GM10248 (cell line): Measurements from ENCODE around the gene SLC24A5.

Experiments used
- CTCF ChIA-PET: fragments of 300-600 bp; sonication (Branson Sonifier 250); formaldehyde crosslinking; extraction: SDS; loops from one replicate; lab custom pipeline; 2021; ENCODE audit warnings: antibody characterized with exemption; lab: Yijun Ruan, JAX
- POLR2A ChIA-PET: fragments of 350-650 bp; sonication (Branson Sonifier 250); formaldehyde crosslinking; extraction: SDS; loops from one replicate; lab custom pipeline; 2020; ENCODE audit warnings: antibody characterized with exemption; lab: Yijun Ruan, JAX
- DNase-seq: peaks from one replicate; pipeline ENCODE4 v3.0.0; 2012; ENCODE audit errors: extremely low spot score
- CTCF ChIP-seq: IDR thresholded peaks from 2 replicates; pipeline ENCODE4 v1.5.1; 2012; ENCODE audit warnings: mild to moderate bottlenecking, low read depth; ENCODE audit errors: extremely low read depth, missing control alignments, control extremely low read depth

Gene SLC24A5

DNA sequence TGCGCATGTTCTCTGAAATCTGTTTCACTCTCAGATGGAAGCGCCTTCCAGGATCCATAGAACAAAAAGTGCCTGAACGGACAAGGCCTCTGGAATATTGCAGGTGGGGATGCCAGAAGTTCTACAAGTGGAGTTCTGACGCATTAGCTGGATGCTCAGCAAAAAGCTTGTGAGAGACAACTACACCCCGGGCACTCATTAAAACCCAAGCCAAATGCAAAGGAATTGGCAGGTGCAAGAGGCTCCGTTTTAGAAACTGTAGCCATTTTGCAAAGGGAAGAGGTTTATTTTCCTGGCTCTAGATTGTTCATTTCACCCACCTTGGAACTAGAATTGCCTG is 35.2 kb upstream of the SLC24A5 start:
- no peak for DNase-seq
- ChIA-PET CTCF (interaction anchor here (0.7 to 4.0 kb wide), 25 partner anchors 8 to 890 kb away, joined by 3 to 31 read pairs (median 5); no protein-coding TSS in a partner anchor), POLR2A (no interaction called here)
- TF ChIP-seq CTCF, result no peak

- no peak for TF ChIP-seq CTCF
- ChIA-PET POLR2A (no interaction called here), CTCF (interaction anchor here (1.6 to 4.0 kb wide), 4 partner anchors 9 to 374 kb away, joined by 5 to 24 read pairs (median 16); no protein-coding TSS in a partner anchor)
- DNase-seq, result no peak
These were observed 34.7 kb upstream of the SLC24A5 start for GRCh38 chr15:48086133-48086532.

- CTCF ChIA-PET, result no interaction called here
- DNase-seq, result no peak
- no peak for TF ChIP-seq CTCF
- POLR2A ChIA-PET, result no interaction called here
These were observed 34.2 kb upstream of the SLC24A5 start for GRCh38 chr15:48086576-48086975.

DNA sequence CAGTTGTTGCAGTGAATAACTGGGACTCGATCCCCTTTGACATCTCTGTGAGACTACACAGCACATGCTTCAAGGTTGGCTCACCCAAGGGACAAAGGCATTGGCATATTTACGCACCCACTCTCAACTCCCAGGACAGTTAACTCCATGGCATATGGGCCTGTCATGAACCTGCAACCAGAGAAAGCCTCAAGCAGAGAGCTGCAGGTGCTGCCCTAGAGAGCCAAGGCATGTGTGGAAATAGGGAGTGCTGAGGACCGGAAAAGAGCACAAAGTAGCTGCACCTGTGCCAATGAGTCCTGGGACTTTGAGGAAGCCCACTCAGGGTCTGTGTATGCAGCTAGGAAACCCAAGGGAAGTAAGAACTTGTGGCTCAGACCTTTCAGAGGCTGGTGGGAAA is 32.9 kb upstream of the SLC24A5 start:
- ChIA-PET POLR2A (no interaction called here), CTCF (interaction anchor here (0.7 to 1.3 kb wide), 4 partner anchors 31 to 376 kb away, joined by 3 read pairs; no protein-coding TSS in a partner anchor)
- no peak for TF ChIP-seq CTCF
- no peak for DNase-seq

DNA sequence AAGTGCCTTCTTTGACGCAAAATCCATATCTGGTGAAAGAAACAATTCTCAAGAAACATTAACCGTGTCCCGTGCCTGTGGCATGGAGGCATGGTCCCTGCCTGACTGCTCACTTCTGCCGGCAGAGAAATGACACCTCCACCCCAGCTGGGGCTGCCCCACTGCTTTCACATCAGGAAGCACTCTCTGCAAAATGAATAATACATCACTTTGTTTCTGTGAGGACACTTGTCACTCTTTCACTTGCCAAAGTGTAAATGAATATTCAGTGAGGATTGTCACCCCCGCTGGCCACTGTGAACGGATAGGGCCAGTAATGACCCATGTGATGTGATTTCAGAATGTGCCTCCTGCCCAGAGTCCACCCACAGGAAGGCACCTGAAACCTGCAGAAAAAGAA is 31.1 kb upstream of the SLC24A5 start:
- DNase-seq, result no peak
- CTCF ChIA-PET, result no interaction called here
- no peak for TF ChIP-seq CTCF
- POLR2A ChIA-PET, result no interaction called here

- ChIA-PET POLR2A (no interaction called here), CTCF (interaction anchor here (0.9 to 1.5 kb wide), 3 partner anchors 15 to 102 kb away, joined by 3 to 5 read pairs (median 4); no protein-coding TSS in a partner anchor)
- DNase-seq, result no peak
- TF ChIP-seq CTCF, result no peak
These were observed 30.7 kb upstream of the SLC24A5 start for GRCh38 chr15:48090115-48090514.

GRCh38 chr15:48090666-48091065 is 30.1 kb upstream of the SLC24A5 start:
- TF ChIP-seq CTCF, result no peak
- POLR2A ChIA-PET, result no interaction called here
- CTCF ChIA-PET, result interaction anchor here (0.9 to 1.5 kb wide), 3 partner anchors 14 to 102 kb away, joined by 3 to 5 read pairs (median 4); no protein-coding TSS in a partner anchor
- no peak for DNase-seq
